NAMALWA (cell line): ENCODE measurements around the gene UBL4A.
A peak's percentile ranks its signal among the peaks of the same experiment; 100 is the strongest.
"Not testable (repeated sequence)": the region's sequence is repeated elsewhere in the genome, so short reads cannot be mapped to it uniquely, and the experiment has no call there.

Experiments
- DNase-seq: peaks from one replicate; pipeline ENCODE4 v3.0.0-alpha.2; 2015; ENCODE audit warnings: low spot score

Gene UBL4A

DNA sequence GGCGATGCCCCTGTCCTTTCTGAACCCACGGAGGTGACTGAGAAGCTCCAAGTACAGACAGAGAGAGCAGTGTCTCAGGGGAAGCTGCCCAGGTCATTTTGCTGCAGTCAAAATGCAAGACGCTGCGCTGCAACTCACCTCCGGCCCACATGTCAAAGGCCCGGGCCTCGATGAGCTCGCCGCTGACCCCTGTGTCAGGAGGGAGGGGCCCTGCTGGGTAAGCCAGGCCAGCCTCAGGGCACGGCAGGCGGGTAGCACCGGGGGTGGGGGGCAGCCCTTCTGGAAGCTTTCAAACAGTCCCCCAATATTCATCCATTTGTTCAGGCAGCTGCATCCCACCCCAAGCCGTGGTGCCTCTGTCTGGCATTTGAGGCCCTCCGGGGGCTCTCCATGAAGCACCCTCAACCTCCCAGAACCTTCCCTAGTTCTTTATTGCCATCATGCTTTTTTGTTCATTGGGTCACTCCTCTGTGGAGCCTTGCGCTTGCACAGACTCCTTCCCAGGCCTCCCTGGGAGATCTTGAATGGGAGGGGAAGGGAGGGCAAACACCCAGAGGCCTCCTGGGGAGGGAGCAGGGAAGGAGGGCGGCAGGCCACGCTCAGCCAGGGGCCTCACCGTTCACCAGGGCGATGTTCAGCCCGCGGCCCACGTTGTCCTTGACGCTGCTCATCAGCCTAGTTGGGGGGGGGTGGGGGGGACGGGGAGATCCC, 21.4 kb upstream of the UBL4A start:
- DNase-seq = no peak

- no peak for DNase-seq
These were observed 20.3 kb upstream of the UBL4A start for GRCh38 chrX:154506483-154507332.

GRCh38 chrX:154505734-154506133, 19.3 kb upstream of the UBL4A start:
- no peak for DNase-seq

GRCh38 chrX:154502989-154503388, 16.6 kb upstream of the UBL4A start:
- DNase-seq = no peak

- DNase-seq = no peak
These were observed 15.7 kb upstream of the UBL4A start for GRCh38 chrX:154502098-154502497.

GRCh38 chrX:154501423-154501822, 15.0 kb upstream of the UBL4A start:
- DNase-seq = not testable (repeated sequence)

DNA sequence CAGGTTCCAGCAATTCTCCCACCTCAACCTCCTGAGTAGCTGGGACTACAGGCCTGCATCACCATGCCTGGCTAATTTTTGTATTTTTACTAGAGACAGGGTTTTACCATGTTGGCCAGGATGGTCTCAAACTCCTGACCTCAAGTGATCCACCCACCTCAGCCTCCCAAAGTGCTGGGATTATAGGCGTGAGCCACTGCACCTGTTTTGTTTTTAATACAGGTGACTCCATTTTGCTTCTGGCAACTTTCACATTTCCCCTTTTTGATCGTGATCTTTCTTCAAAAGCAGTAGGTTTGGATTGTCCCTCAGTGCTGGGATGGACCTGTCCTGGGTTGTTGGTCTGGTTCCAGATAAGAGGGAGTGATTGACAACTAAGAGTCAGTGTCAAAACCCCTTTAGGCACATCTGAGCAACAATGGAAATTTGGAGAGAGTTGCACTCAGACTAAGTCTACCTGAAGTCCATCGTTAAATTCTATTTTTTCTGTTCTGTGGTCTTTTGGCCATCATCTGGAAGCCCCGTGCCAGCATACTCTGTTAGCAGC, 10.2 kb upstream of the UBL4A start:
- DNase-seq = not testable (repeated sequence)

DNA sequence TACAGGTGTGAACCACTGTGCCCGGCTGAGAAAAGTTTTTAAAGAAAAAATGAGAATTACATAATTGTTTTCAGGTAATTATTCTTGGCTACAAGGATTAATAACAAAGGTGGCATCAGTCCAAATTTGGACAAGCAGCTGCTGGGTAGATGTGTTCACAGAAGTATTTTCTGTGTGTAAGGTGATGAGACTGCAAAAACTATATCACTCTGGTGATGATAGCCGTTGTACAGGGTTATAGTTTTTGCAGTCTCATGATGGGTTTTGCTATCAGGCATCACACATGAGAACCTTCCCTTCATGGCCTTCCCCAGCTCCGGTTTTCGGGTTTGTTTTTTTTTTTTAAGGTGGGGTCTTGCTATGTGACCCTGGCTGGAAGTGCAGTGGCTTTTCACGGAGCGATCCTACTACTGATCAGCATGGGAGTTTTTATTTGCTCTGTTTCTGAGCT, 9.1 kb upstream of the UBL4A start:
- no peak for DNase-seq

GRCh38 chrX:154494715-154495114, 8.3 kb upstream of the UBL4A start:
- DNase-seq = no peak

DNA sequence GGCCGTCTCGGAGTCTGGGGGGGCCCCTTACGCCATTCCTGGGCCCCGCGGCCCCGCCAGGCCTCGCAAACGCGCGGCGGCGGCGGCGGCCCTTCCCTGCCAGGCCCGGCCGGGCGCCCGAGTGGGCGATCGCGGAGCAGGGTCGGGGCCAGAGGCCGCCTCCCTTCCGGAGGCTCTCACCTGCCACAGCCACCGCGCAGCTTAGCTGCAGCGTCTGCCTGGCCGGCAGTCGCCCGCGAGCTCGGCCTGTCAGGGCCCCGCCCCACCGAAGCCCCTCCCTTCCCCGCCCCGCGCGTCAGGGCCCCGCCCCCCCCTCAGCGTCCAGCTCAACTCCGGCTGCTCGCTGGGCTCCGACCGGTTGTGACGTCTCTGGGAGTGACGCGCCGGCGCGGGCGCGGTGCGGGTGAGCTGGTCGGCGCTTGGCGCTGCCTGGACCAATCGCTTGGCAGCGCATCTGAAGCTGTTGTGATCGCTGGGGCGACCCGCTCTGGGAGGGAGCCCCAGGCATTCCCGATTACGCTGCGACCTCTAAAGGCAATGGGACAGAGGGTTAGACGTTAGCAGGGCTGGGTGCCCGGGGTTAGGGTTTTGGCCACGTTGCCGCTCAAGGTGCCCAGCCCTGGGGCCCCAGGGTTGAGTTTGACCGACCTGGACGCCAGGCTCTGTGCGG, 4.1 kb upstream of the UBL4A start, which contains the start of gene SLC10A3:
TSS of gene SLC10A3 (minus strand) at position 216 of the 670 bp plus-strand sequence. CDS start 1,689 bp downstream, outside the sequence.
- DNase-seq = peak; percentile 93

GRCh38 chrX:154490021-154490413, 3.6 kb upstream of the UBL4A start:
- peak; percentile 31 for DNase-seq

DNA sequence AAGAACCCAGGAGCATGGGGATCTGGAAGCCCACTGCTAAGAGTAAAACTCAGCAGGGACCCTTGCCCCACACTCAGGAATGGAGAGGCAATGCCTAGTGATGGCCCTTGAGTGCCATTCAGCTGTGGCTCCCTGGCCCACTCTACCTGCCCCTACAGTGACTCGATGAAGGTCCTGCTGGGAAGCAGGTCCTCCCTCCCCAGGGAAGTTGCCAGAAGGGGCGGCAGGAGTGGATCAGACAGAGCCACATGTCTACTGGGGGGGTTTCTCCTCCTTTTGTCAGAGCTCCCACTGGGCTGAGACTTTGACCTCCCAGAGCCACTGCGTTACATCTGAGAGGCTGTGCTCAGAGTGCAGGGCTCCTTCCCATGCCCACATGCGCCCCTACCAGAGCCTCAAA, 2.8 kb upstream of the UBL4A start:
- DNase-seq = no peak

DNA sequence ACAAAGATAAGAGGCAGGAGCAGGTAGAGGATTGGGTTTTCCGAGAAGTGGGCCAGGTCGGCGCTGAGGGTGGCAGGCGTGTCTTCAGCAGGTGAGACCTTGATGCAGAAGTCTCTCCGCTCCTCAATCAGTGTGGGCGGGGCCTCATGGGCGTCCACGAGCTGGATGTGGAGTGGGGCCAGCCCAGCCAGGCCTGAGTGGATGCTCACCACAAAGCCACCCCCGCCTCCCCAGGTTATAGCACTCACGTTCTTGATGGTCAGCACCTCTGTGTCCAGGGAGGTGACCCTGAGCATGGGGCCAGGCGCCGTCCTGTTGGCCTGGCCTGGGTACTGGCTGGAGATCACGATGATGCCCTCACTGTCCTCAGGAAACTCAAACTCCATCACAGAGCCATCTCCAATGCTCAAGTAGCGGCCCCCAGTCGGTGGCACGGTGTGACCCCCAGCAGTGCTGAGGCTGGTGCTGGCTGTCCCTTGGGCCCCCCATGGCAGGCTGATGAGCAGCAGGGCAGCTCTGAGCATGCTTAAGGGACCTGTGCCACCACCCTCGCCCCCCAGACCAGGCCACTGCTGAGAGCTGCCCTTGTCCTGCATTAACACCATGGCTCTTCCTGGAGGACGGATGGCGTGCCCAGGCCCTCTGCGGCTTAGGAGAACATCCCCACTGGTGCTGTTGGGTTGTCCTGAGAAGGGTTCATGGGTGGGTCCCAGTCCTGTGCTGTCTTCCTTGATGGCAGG, 2.1 kb upstream of the UBL4A start:
- DNase-seq = no peak

GRCh38 chrX:154487518-154488290, 1.3 kb upstream of the UBL4A start:
- no peak for DNase-seq

- DNase-seq = peak; percentile 37
These were observed 391 bp downstream of the UBL4A start for GRCh38 chrX:154486052-154486395.

- DNase-seq = no peak
These were observed 1.0 kb downstream of the UBL4A start for GRCh38 chrX:154485150-154486051.

- no peak for DNase-seq
These were observed 1.9 kb downstream of the UBL4A start for GRCh38 chrX:154484255-154485149.

GRCh38 chrX:154483325-154483724, 3.1 kb downstream of the UBL4A start:
- no peak for DNase-seq

- DNase-seq = no peak
These were observed 3.6 kb downstream of the UBL4A start for GRCh38 chrX:154482786-154483185.
